Activated CD8-positive, alpha-beta memory T cell treated with anti-CD3 and anti-CD28 coated beads, Interleukin-2, amount 10 ng/mL, durations not matched to agents 7 days and 5 days (primary cell): ENCODE results near the gene ARMC12. TPM values are rescaled to one million over a fixed set of nuclear protein-coding genes. Genes with fewer than 3 reads are reported as not detected.
"Not testable (repeated sequence)": the region's sequence is repeated elsewhere in the genome, so short reads cannot be mapped to it uniquely, and the experiment has no call there.

Experiments
- ATAC-seq: fragments of 150-1000 bp; cut with Tn5 transposase; one replicate; pipeline ENCODE4 v1.10.0; 2021; ENCODE audit warnings: moderate library complexity
- CTCF ChIA-PET: fragments of 350-600 bp; sonication (Branson Sonifier 250); formaldehyde crosslinking; loops from one replicate; lab custom pipeline; 2021; ENCODE audit warnings: antibody characterized with exemption; lab: Charles Lee
- DNase-seq: peaks from one replicate; pipeline ENCODE4 v3.0.0-alpha.2; 2020
- H3K27ac Mint-ChIP-seq: one replicate; pipeline ENCODE4 v1.8.0; 2021; ENCODE audit warnings: mild to moderate bottlenecking, mixed read lengths
- H3K27me3 Mint-ChIP-seq: one replicate; pipeline ENCODE4 v1.8.0; 2021; ENCODE audit warnings: mixed read lengths
- H3K36me3 Mint-ChIP-seq: one replicate; pipeline ENCODE4 v1.8.0; 2021; ENCODE audit warnings: mild to moderate bottlenecking, mixed read lengths
- H3K4me1 Mint-ChIP-seq: one replicate; pipeline ENCODE4 v1.8.0; 2021; ENCODE audit warnings: mixed read lengths
- H3K4me3 Mint-ChIP-seq: one replicate; pipeline ENCODE4 v1.8.0; 2021; ENCODE audit warnings: mild to moderate bottlenecking, moderate library complexity, mixed read lengths
- H3K9me3 Mint-ChIP-seq: one replicate; pipeline ENCODE4 v1.8.0; 2022; ENCODE audit warnings: low read depth, mixed read lengths
- total RNA-seq, 2 experiments: library from RNA; stranded (reverse); gene quantifications; one replicate each; pipeline ENCODE4 v1.2.3, GENCODE V29; 2021

Gene ARMC12
- total RNA-seq, 2 experiments from 2014 or later, result 0.45 to 0.96 TPM

GRCh38 chr6:35731736-35732532, 4.9 kb upstream of the ARMC12 start:
- ATAC-seq, result peak; percentile 67
- H3K27me3 Mint-ChIP-seq, result no peaks in the 10 kb centered on the region

DNA sequence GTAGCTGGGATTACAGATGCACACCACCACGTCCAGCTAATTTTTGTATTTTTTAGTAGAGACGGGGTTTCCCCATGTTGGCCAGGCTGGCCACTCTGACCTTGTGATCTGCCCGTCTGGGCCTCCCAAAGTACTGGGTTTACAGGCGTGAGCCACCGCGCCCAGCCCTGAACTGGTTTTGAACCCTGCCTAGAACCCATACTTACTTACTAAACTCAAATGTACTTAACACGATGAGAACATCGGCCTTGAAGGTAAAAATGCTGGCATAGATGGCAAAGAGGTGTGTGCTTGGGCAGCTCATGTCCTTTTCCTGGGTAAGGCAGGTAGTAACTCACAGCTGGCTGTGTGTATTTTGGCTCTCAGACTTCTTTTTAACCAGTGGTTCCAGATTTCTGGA, 3.2 kb upstream of the ARMC12 start:
- Mint-ChIP-seq H3K27ac (no peak overlapping the region), H3K27me3 (no peaks in the 10 kb centered on the region), H3K4me3 (no peak overlapping the region), H3K4me1 (peaks cover 59% of the 10 kb centered on the region), H3K36me3 (no peaks in the 10 kb centered on the region), H3K9me3 (no peaks in the 10 kb centered on the region)
- ATAC-seq (no peak), DNase-seq (no peak)
- CTCF ChIA-PET, result interaction anchor here (0.8 to 15.3 kb wide), 10 partner anchors 8 to 284 kb away, joined by 3 to 195 read pairs (median 7); partner anchors contain the start of gene FKBP5

More at GRCh38 chr6:35731736-35732532, 4.9 kb upstream of the ARMC12 start:
- peak overlapping the region; percentile 96 for H3K27ac Mint-ChIP-seq
- peak; percentile 97 for DNase-seq
- no peaks in the 10 kb centered on the region for H3K36me3 Mint-ChIP-seq
- peaks cover 66% of the 10 kb centered on the region for H3K4me1 Mint-ChIP-seq
- CTCF ChIA-PET, result interaction anchor here (1.1 to 15.3 kb wide), 7 partner anchors 8 to 209 kb away, joined by 3 to 195 read pairs (median 6); partner anchors contain the start of gene FKBP5
- H3K9me3 Mint-ChIP-seq, result no peaks in the 10 kb centered on the region
- H3K4me3 Mint-ChIP-seq, result peak overlapping the region; percentile 84

GRCh38 chr6:35734319-35734718, 2.5 kb upstream of the ARMC12 start:
- CTCF ChIA-PET, result interaction anchor here (0.8 to 15.3 kb wide), 10 partner anchors 8 to 285 kb away, joined by 3 to 195 read pairs (median 30); partner anchors contain the start of gene FKBP5
- not testable (repeated sequence) for H3K9me3 Mint-ChIP-seq, H3K4me3 Mint-ChIP-seq

GRCh38 chr6:35735452-35735851, 1.4 kb upstream of the ARMC12 start:
- H3K36me3 Mint-ChIP-seq, result no peaks in the 10 kb centered on the region
- H3K27ac Mint-ChIP-seq, result no peak overlapping the region
- peaks cover 40% of the 10 kb centered on the region for H3K4me1 Mint-ChIP-seq
- no peaks in the 10 kb centered on the region for H3K27me3 Mint-ChIP-seq
- CTCF ChIA-PET, result interaction anchor here (0.8 to 15.3 kb wide), 26 partner anchors 9 to 439 kb away, joined by 3 to 195 read pairs (median 10); partner anchors contain the start of genes DEF6, FKBP5 and MAPK14
- no peak for ATAC-seq
- no peaks in the 10 kb centered on the region for H3K9me3 Mint-ChIP-seq
- no peak for DNase-seq
- H3K4me3 Mint-ChIP-seq, result no peak overlapping the region

More at GRCh38 chr6:35734319-35734718, 2.5 kb upstream of the ARMC12 start:
- H3K27me3 Mint-ChIP-seq, H3K36me3 Mint-ChIP-seq, H3K27ac Mint-ChIP-seq, DNase-seq, ATAC-seq: not testable (repeated sequence)
- H3K4me1 Mint-ChIP-seq, result peaks cover 52% of the 10 kb centered on the region

DNA sequence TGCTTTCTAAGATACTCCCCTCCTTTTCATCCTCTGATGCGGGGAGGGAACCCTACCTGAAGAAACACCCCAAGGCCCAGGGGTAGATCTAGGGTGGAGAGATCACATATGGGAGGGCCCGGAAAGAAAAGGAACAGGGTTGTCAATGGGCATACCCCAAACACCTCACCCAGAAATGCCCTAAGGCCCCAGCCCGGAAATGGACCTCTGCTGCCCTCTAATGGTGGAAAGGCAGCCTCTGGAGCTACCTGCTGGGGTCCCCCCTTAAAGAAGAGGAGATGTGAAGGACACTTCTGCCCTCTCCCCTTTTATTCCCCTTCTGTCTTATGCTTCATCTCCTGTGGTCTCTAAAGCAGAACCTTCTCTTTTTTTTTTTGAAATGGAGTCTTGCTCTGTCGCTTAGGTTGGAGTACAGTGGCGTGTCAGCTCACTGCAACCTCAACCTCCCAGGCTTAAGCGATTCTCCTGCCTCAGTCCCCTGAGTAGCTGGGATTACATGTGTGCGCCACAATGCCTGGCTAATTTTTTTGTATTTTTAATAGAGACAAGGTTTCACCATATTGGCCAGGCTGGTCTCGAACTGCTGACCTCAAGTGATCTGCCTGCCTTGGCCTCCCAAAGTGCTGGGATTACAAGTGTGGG, 458 bp upstream of the ARMC12 start:
- H3K27ac Mint-ChIP-seq, result peak overlapping the region; percentile 52
- no peaks in the 10 kb centered on the region for H3K9me3 Mint-ChIP-seq
- H3K4me1 Mint-ChIP-seq, result peaks cover 34% of the 10 kb centered on the region
- ATAC-seq (peak; percentile 28), DNase-seq (peak; percentile 90)
- H3K36me3 Mint-ChIP-seq, result no peaks in the 10 kb centered on the region
- no peak overlapping the region for H3K4me3 Mint-ChIP-seq
- CTCF ChIA-PET, result interaction anchor here (0.9 to 15.3 kb wide), 58 partner anchors 10 to 440 kb away, joined by 3 to 195 read pairs (median 4); partner anchors contain the start of genes DEF6, FKBP5, MAPK14 and RPL10A
- no peaks in the 10 kb centered on the region for H3K27me3 Mint-ChIP-seq

- Mint-ChIP-seq H3K4me1 (peaks cover 28% of the 10 kb centered on the region), H3K4me3 (no peak overlapping the region), H3K27ac (peak overlapping the region; percentile 74), H3K27me3 (no peaks in the 10 kb centered on the region), H3K36me3 (no peaks in the 10 kb centered on the region), H3K9me3 (no peaks in the 10 kb centered on the region)
- DNase-seq, result no peak
- ATAC-seq, result peak; percentile 74
- CTCF ChIA-PET, result interaction anchor here (0.6 to 15.3 kb wide), 41 partner anchors 12 to 836 kb away, joined by 3 to 195 read pairs (median 6); partner anchors contain the start of genes FKBP5 and RPL10A
These were observed 780 bp downstream of the ARMC12 start for GRCh38 chr6:35737413-35738211.

- Mint-ChIP-seq H3K27me3 (no peaks in the 10 kb centered on the region), H3K9me3 (no peaks in the 10 kb centered on the region), H3K27ac (no peak overlapping the region), H3K4me1 (peaks cover 16% of the 10 kb centered on the region), H3K4me3 (no peak overlapping the region), H3K36me3 (no peaks in the 10 kb centered on the region)
- CTCF ChIA-PET, result interaction anchor here (0.7 to 15.3 kb wide), 13 partner anchors 8 to 217 kb away, joined by 3 to 195 read pairs (median 6); partner anchors contain the start of gene FKBP5
- ATAC-seq (no peak), DNase-seq (no peak)
These were observed 3.1 kb downstream of the ARMC12 start for GRCh38 chr6:35739645-35740524.

- CTCF ChIA-PET, result interaction anchor here (1.6 kb wide), 1 partner anchor 191 kb away, joined by 3 read pairs; no protein-coding TSS in a partner anchor
- Mint-ChIP-seq H3K4me3 (no peak overlapping the region), H3K27ac (no peak overlapping the region), H3K27me3 (peaks cover 3% of the 10 kb centered on the region), H3K4me1 (no peaks in the 10 kb centered on the region), H3K36me3 (peaks cover 4% of the 10 kb centered on the region), H3K9me3 (peaks cover 3% of the 10 kb centered on the region)
- no peak for ATAC-seq
- no peak for DNase-seq
These were observed 6.0 kb downstream of the ARMC12 start for GRCh38 chr6:35742842-35743241.

DNA sequence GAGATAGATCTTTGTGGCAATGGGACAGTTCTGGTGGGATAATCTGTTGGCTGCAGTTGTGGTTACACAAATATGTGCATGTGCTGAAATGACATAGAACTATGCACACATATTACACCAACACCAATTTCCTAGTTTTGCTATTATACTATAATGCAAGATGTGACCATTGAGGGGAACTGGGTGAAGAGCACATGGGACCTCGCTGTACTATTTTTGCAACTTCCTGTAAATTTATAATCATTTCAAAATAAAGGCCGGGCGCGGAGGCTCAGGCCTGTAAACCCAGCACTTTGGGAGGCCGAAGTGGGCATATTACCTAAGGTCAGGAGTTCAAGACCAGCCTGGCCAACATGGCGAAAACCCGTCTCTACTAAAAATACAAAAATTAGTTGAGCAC, 8.7 kb downstream of the ARMC12 start:
- CTCF ChIA-PET, result no interaction called here
- peaks cover 3% of the 10 kb centered on the region for H3K27me3 Mint-ChIP-seq
- no peak overlapping the region for H3K27ac Mint-ChIP-seq
- no peak for ATAC-seq
- H3K9me3 Mint-ChIP-seq, result peaks cover 5% of the 10 kb centered on the region
- no peaks in the 10 kb centered on the region for H3K4me1 Mint-ChIP-seq
- H3K4me3 Mint-ChIP-seq, result no peak overlapping the region
- no peak for DNase-seq
- peaks cover 5% of the 10 kb centered on the region for H3K36me3 Mint-ChIP-seq

- Mint-ChIP-seq H3K27ac (no peak overlapping the region), H3K4me3 (no peak overlapping the region), H3K27me3 (peaks cover 3% of the 10 kb centered on the region), H3K9me3 (peaks cover 5% of the 10 kb centered on the region), H3K36me3 (peaks cover 5% of the 10 kb centered on the region), H3K4me1 (peaks cover 3% of the 10 kb centered on the region)
- CTCF ChIA-PET, result no interaction called here
- DNase-seq (no peak), ATAC-seq (no peak)
These were observed 9.7 kb downstream of the ARMC12 start for GRCh38 chr6:35746516-35746915.

- peaks cover 3% of the 10 kb centered on the region for H3K27me3 Mint-ChIP-seq
- H3K36me3 Mint-ChIP-seq, result peaks cover 5% of the 10 kb centered on the region
- DNase-seq (no peak), ATAC-seq (no peak)
- H3K4me3 Mint-ChIP-seq, result no peak overlapping the region
- peaks cover 5% of the 10 kb centered on the region for H3K9me3 Mint-ChIP-seq
- H3K4me1 Mint-ChIP-seq, result peaks cover 8% of the 10 kb centered on the region
- CTCF ChIA-PET, result interaction anchor here (1.9 kb wide), 1 partner anchor 12 kb away, joined by 4 read pairs; no protein-coding TSS in a partner anchor
- H3K27ac Mint-ChIP-seq, result no peak overlapping the region
These were observed 11.0 kb downstream of the ARMC12 start for GRCh38 chr6:35747877-35748276.

GRCh38 chr6:35750557-35750956, 13.7 kb downstream of the ARMC12 start:
- Mint-ChIP-seq H3K27ac (no peak overlapping the region), H3K4me1 (peaks cover 20% of the 10 kb centered on the region), H3K27me3 (peaks cover 5% of the 10 kb centered on the region), H3K36me3 (peaks cover 5% of the 10 kb centered on the region), H3K4me3 (no peak overlapping the region), H3K9me3 (peaks cover 5% of the 10 kb centered on the region)
- CTCF ChIA-PET, result interaction anchor here (0.9 kb wide), 1 partner anchor 14 kb away, joined by 3 read pairs; the partner anchor contains the start of gene ARMC12
- DNase-seq (no peak), ATAC-seq (no peak)
